GM21576 (cell line): ENCODE results near the gene TECPR1.
A peak's percentile ranks its signal among the peaks of the same experiment; 100 is the strongest.

Source experiments
- ATAC-seq: cut with Tn5 transposase; IDR thresholded peaks from one replicate; pipeline ENCODE4 v1.9.1; 2021; ENCODE audit warnings: mild to moderate bottlenecking, moderate library complexity; ENCODE audit not compliant: unreplicated experiment

The TECPR1 gene

GRCh38 chr7:98283887-98284222 lies 31.8 kb upstream of the TECPR1 start:
- no peak for ATAC-seq

- ATAC-seq: no peak
These were observed 31.3 kb upstream of the TECPR1 start for GRCh38 chr7:98283127-98283886.

GRCh38 chr7:98282703-98283102 lies 30.7 kb upstream of the TECPR1 start:
- ATAC-seq: no peak

DNA sequence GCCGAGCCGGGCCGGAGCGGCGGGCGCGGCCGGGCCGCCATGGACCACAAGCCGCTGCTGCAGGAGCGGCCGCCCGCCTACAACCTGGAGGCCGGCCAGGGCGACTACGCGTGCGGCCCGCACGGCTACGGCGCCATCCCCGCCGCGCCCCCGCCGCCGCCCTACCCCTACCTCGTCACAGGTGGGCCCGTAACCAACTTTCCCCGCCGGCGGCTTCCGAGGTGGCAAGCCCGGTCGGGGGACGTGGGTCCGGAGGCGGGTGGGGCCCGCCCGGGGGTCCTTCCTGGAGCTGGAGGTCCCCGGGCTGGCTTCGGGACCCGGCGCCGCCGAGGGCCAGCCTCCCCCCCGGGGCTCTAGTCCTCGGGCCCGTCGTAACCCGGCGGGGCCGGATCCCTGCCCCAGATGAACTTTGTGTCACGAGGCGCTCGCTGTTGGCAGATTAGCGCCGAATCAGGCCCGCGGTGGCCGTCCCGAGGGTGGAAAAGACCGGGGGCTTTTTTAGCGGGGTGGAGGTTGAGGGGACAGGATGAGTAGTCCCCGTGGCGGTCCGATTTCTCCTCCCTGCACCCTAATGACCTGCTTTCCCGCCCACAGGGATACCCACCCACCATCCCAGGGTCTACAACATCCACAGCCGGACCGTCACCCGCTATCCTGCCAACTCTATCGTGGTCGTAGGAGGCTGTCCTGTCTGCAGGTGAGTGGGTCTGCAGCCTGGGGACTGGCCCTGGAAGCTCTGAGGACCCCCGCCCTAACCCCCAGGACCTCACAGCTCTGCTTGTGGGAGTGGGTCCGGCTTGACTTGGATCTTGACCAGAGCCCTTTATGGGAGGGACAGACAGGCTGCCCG lies 29.9 kb upstream of the TECPR1 start:
- ATAC-seq: peak; percentile 20

DNA sequence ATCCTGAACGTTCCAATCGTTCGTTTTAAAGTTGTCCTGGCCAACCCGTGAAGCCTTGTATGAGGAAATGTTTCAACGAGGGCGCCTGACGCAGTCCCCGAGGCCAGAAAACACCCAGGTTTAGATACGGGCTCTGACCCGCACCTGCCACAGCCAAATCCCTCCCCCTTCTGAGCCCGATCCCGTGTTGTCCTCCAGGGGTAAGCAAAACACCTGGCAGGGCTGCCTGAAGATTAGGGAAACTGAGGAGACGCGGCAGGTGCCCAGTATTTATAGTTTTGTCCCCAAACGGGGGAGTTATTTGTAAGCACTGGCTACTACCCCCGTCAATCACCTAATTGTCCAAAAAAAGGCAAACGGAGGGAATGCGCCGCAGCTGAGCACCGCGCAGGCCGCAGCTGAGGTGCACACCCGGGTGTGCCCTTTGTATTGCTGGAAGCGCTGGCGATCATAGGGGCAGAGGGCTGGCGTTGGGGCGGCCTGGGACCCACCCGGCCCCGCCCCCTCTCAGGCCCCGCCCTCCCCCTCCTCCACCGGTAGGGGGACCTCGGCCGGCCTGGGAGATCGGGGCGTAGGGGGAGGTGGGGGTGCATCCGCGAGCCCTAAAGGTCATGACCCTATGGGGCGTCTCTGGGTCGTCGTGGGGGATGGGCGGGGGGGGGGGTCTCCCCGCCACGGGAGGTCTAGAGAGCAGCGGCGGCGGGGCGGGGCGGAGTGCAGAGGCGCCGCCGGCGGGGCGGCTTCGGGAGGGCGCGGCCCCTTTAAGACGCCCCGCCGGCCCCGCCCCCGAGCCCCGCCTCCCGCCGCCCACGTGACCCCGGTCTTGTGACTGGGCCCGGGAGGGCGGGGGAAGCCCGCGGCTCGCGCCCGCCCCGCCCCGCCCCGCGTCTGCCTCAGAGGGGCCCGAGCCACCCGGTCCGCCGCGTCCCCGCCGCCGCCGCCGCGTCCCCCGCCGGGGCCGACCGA lies 29.0 kb upstream of the TECPR1 start, which contains the start of gene BRI3:
TSS of gene BRI3 (plus strand) at position 896 of the 966 bp plus-strand sequence. CDS start 110 bp downstream, outside the sequence.
- ATAC-seq: peak; percentile 79

DNA sequence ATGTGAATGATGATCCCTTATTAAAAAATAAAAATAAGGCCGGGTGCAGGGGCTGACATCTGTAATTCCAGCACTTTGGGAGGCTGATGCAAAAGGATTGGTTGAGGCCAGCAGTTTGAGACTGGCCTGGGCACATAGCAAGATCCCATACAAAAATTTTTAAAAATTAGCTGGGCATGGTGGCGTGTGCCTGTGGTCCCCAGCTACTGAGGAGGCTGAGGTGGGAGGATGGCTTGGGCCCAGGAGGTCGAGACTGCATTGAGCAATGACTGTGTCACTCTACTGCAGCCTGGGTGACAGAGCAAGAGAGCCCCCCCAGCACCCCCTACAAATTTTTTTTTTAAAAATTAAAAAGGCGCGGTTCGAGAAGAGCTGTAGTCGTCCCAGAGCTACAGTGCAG lies 28.3 kb upstream of the TECPR1 start:
- ATAC-seq: no peak

GRCh38 chr7:98278936-98279335 lies 26.9 kb upstream of the TECPR1 start:
- ATAC-seq: no peak

GRCh38 chr7:98278408-98278807 lies 26.4 kb upstream of the TECPR1 start:
- ATAC-seq: no peak

GRCh38 chr7:98276241-98276761 lies 24.3 kb upstream of the TECPR1 start:
- no peak for ATAC-seq

DNA sequence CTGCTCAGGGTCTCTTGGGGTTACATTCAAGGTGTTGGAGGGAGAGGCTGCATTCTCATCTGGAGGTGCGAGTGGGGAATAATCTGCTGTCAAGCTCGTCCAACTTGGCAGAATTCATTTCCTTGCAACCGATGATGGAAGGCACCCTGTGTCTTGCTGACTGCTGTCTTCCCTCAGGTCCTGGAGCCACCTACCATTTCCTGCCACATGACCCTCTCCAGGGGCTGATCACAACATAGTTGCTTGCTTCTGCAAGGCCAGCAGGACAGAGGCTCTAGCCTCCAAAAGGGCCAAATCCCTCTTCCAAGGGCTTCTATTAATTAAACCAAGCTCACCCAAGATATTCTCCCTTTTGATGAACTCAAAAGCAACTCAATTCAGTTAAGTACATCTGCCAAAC lies 15.3 kb upstream of the TECPR1 start:
- no peak for ATAC-seq

- ATAC-seq: no peak
These were observed 14.8 kb upstream of the TECPR1 start for GRCh38 chr7:98266840-98267239.

GRCh38 chr7:98265841-98266271 lies 13.8 kb upstream of the TECPR1 start:
- no peak for ATAC-seq

DNA sequence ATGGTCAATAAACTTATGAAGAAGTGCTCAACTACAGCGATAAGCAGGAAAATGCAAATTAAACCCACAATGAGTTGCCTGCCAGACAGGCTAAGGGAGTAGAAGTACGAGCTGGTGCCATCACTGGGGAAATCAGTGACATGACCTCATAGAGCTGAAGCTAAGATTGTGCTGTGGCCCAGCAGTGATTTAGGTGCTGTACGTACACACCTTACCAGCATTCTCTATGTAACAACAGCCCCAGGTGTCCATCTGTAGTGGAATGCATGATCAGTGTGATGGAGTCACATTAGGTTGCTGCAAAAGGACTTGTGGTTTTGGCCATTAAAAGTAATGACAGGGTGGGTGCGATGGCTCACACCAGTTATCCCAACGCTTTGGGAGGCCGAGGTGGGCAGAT lies 5.7 kb upstream of the TECPR1 start:
- no peak for ATAC-seq

- no peak for ATAC-seq
These were observed 4.4 kb upstream of the TECPR1 start for GRCh38 chr7:98256431-98256830.

DNA sequence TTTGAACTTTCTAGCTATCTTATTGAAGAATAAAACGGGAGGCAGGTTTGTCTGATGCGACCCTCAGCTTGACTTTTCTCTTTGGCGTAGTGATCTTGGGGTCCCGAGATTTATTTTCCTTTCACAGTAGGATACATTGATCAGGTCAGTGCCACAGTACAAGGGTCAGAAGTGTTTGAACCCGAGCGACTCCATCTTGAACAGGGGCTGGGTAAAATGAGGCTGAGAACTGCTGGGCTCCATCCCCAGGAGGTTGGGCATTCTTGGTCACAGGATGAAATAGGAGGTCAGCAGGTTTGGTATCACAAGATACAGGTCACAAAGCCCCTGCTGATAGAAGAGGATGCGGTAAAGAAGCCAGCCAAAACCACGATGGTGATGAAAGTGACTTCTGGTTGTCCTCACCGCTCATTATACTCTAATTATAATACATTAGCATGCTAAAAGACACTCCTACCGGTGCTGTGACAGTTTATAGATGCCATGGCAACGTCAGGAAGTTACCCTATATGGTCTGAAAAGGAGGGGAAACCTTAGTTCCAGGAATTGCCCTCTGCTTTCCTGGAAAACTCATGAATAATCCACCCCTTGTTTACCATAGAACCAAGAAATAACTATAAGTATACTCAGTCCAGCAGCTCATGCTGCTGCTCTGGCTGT lies 3.0 kb upstream of the TECPR1 start:
- ATAC-seq: no peak

GRCh38 chr7:98254516-98254915 lies 2.5 kb upstream of the TECPR1 start:
- no peak for ATAC-seq

DNA sequence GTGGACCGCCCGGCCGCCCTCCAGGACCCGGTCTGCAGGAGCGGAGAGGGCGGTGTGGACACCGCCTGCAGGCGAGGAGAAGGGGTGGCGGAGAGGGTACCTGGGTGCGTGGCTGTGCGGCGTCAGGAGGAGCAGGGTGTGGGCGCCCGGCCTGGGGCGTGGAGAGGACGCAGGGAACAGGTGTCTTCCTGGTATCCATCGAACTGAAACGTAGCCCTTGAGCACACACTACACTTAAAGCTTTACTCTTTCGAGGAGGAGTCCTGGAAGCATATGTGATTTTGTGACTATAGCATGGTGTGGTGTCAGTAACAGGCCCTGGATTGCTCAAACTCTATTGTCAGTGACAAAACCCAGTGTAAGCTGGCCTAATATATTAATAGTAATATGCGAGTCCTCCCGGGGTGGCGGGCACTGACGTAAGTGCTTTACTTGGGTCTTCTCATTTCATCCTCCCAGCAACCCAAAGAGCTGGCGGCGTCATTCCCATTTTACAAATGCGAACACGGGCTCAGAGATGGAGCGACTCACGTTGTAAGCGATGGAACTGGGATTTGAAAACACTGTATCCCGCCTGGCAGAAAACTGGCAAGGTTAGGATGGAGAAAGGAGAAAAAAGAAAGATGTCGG lies 508 bp upstream of the TECPR1 start:
- no peak for ATAC-seq

- ATAC-seq: peak; percentile 35
These were observed 816 bp downstream of the TECPR1 start for GRCh38 chr7:98251231-98251600.

- ATAC-seq: no peak
These were observed 1.2 kb downstream of the TECPR1 start for GRCh38 chr7:98250789-98251188.

DNA sequence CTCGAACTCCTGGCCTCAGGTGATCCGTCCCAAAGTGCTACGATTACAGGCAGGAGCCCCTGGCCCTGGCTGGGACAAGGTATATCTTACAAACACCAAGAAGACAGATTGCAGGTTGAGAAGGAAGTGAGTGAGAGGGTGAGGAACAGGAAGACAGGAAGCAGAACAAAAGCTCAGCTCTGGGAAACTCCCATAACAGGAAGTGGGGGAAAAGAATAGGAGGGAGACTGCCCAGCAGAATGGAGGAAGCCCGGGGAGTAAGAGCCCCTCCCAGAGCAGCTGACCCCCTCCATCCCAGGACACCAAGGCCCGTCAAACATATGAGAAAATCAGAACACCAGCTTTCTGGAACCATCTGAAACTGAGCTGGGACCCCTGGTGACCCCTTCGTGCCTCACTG lies 2.9 kb downstream of the TECPR1 start:
- no peak for ATAC-seq
